Liver (tissue), 3 donors: ENCODE data around the gene LMF1.

ENCODE experiments used
- RXRA ChIP-seq, 2 donors: IDR thresholded peaks; 2 replicates each; pipeline ENCODE4 v1.6.1; 2017 to 2018; ENCODE audit warnings: antibody characterized with exemption in 2 of 2, mild to moderate bottlenecking in 1 of 2
- TF ChIP-seq, protein P1 (sequence below): fragments of 150-350 bp; IDR thresholded peaks from 2 replicates; pipeline ENCODE4 v1.5.1; 2017; ENCODE audit warnings: improper control_type of control experiment, low read depth, low read length; ENCODE audit not compliant: missing input control
- donor health status: healthy.
- donor health status: healthy.

DNA sequence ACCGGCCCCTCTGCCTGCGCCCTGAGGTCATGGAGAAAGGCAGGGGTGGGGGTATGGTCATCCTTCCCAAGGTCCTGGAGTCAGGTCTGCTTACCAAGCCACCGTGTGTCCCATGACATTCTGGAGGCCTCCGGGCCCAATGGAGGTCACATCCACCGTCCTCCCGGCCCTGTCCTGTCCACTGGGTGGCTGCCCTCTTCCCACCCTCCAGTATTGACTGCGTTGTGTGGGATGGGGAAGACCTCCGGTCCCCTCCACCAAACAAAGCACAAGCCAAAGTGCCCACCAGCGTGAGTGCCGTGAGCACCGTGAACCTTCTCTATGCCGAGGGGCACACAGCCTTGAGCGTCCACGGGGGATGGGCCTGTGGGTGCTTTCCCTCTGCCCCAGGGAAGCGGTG, 37.2 kb downstream of the LMF1 start:
- TF ChIP-seq, protein P1, sequence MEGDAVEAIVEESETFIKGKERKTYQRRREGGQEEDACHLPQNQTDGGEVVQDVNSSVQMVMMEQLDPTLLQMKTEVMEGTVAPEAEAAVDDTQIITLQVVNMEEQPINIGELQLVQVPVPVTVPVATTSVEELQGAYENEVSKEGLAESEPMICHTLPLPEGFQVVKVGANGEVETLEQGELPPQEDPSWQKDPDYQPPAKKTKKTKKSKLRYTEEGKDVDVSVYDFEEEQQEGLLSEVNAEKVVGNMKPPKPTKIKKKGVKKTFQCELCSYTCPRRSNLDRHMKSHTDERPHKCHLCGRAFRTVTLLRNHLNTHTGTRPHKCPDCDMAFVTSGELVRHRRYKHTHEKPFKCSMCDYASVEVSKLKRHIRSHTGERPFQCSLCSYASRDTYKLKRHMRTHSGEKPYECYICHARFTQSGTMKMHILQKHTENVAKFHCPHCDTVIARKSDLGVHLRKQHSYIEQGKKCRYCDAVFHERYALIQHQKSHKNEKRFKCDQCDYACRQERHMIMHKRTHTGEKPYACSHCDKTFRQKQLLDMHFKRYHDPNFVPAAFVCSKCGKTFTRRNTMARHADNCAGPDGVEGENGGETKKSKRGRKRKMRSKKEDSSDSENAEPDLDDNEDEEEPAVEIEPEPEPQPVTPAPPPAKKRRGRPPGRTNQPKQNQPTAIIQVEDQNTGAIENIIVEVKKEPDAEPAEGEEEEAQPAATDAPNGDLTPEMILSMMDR: no peak
- no peak for TF ChIP-seq RXRA (IDR thresholded peaks at IDR 0.05)
